Chondrocyte (in vitro differentiated cells): Measurements from ENCODE around the gene CARS1. TPM values are rescaled to one million over a fixed set of nuclear protein-coding genes. Genes with fewer than 3 reads are reported as not detected.
A peak's percentile ranks its signal among the peaks of the same experiment; 100 is the strongest.

Source experiments
- DNase-seq: peaks from one replicate; pipeline ENCODE4 v3.0.0; 2021; ENCODE audit warnings: mixed read lengths, low spot score
- H3K27ac Mint-ChIP-seq: one replicate; pipeline ENCODE4 v1.8.0; 2021; ENCODE audit warnings: mild to moderate bottlenecking, moderate library complexity, mixed read lengths; ENCODE audit not compliant: unreplicated experiment
- H3K27me3 Mint-ChIP-seq: 2 replicates; pipeline ENCODE4 v1.8.0; 2021; ENCODE audit warnings: low read depth, mixed read lengths
- H3K36me3 Mint-ChIP-seq: 2 replicates; pipeline ENCODE4 v1.8.0; 2021; ENCODE audit warnings: low read depth, mixed read lengths
- H3K4me1 Mint-ChIP-seq: 2 replicates; pipeline ENCODE4 v1.8.0; 2021; ENCODE audit warnings: low read depth, mild to moderate bottlenecking, mixed read lengths
- H3K4me3 Mint-ChIP-seq: one replicate; pipeline ENCODE4 v1.8.0; 2021; ENCODE audit warnings: mild to moderate bottlenecking, moderate library complexity, mixed read lengths; ENCODE audit not compliant: unreplicated experiment
- H3K9me3 Mint-ChIP-seq: 2 replicates; pipeline ENCODE4 v1.8.0; 2021; ENCODE audit warnings: low read depth, mixed read lengths
- total RNA-seq: library from RNA; stranded (reverse); gene quantifications from 3 replicates; pipeline ENCODE4 v1.2.1, GENCODE V29; 2021
- TF ChIP-seq, protein P1 (sequence below): fragments of 200-600 bp; sonication (generic); IDR thresholded peaks from 2 replicates; pipeline ENCODE4 v1.5.0; 2021; ENCODE audit warnings: antibody characterized with exemption, mild to moderate bottlenecking, moderate library complexity

Gene CARS1
- total RNA-seq, 1 donor from 2014 or later: 106 TPM

DNA sequence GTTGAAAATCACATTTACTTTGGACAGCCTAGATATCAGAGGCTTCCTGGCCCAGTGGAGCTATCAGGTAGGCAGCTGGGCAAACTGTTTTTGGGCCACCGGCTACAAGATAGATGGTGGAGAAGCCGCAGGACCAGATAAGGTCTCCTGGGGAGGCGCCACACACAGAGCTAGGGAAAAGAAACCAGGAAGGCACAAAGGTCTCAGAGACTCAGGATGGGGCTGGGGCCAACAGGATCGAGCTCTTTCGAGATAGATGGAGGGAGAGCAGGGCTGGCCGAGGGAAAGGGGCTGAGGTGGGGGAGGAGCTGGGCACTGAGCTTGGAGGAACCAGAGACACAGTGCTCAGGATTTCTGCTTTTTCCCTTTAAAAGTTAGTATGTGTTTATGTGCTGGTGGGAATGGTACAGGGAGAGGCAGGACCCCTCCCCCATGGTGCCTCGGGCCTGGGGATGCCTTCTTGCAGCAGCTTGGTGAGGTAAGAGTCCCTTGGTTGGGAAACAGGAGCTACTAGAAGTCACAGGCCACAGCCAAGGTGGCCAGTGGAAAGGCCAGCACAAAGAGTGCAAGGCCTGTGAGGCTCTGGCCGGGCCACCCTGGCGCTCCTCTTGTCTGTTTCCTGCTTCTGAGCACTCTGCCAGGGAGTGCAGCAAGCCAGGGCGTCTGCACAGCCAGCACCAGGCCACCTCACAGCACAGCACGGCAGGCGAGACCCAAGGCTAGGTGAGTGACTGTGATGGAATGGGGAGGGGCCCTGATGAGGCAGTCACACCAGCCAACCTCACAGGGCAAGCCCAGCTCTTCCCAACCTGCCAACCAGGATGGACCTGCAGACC, 53.6 kb downstream of the CARS1 start:
- Mint-ChIP-seq H3K4me3 (no peak overlapping the region), H3K36me3 (peaks cover 33% of the 10 kb centered on the region), H3K9me3 (no peaks in the 10 kb centered on the region), H3K4me1 (peaks cover 52% of the 10 kb centered on the region), H3K27me3 (no peaks in the 10 kb centered on the region), H3K27ac (no peak overlapping the region)
- DNase-seq: peak; percentile 75
- TF ChIP-seq, protein P1, sequence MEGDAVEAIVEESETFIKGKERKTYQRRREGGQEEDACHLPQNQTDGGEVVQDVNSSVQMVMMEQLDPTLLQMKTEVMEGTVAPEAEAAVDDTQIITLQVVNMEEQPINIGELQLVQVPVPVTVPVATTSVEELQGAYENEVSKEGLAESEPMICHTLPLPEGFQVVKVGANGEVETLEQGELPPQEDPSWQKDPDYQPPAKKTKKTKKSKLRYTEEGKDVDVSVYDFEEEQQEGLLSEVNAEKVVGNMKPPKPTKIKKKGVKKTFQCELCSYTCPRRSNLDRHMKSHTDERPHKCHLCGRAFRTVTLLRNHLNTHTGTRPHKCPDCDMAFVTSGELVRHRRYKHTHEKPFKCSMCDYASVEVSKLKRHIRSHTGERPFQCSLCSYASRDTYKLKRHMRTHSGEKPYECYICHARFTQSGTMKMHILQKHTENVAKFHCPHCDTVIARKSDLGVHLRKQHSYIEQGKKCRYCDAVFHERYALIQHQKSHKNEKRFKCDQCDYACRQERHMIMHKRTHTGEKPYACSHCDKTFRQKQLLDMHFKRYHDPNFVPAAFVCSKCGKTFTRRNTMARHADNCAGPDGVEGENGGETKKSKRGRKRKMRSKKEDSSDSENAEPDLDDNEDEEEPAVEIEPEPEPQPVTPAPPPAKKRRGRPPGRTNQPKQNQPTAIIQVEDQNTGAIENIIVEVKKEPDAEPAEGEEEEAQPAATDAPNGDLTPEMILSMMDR: no peak

- Mint-ChIP-seq H3K4me3 (no peak overlapping the region), H3K27ac (no peak overlapping the region), H3K27me3 (no peaks in the 10 kb centered on the region), H3K9me3 (no peaks in the 10 kb centered on the region), H3K4me1 (peaks cover 52% of the 10 kb centered on the region), H3K36me3 (peaks cover 33% of the 10 kb centered on the region)
- peak; percentile 78 for DNase-seq
- TF ChIP-seq, protein P1: no peak
Observed at GRCh38 chr11:3002871-3003270, 54.4 kb downstream of the CARS1 start.

DNA sequence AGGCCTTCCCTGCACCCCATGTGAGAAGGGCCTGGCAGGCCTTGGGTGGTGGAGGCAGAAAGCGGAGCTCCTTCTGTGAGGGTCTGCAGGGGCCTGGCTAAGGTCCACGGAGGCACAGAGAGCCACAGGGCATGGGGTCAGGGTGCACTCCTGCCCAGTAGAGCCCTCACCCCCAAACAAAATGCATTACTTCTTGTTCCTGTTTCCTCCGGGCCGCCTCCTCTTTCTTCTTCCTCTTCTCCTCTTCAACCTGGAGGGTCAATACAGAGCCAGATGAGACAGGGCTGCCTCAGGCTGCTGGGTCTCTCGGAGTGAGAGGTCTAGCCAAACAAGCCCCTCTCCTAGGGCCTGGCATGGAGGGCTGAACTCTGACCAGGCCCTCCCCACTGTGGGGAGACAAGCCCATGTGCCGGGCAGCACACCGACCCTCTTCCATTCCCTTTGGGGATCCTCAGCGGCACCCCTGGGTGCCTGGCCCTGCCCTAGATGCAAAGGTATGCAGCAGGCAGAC, 54.8 kb downstream of the CARS1 start:
- no peak overlapping the region for H3K4me3 Mint-ChIP-seq
- DNase-seq: peak; percentile 62
- H3K9me3 Mint-ChIP-seq: no peaks in the 10 kb centered on the region
- no peaks in the 10 kb centered on the region for H3K27me3 Mint-ChIP-seq
- TF ChIP-seq, protein P1: no peak
- H3K27ac Mint-ChIP-seq: no peak overlapping the region
- peaks cover 33% of the 10 kb centered on the region for H3K36me3 Mint-ChIP-seq
- peaks cover 52% of the 10 kb centered on the region for H3K4me1 Mint-ChIP-seq

GRCh38 chr11:3001496-3001895, 55.7 kb downstream of the CARS1 start:
- Mint-ChIP-seq H3K27ac (peak overlapping the region; percentile 83), H3K9me3 (no peaks in the 10 kb centered on the region)
- TF ChIP-seq, protein P1: no peak

GRCh38 chr11:3000032-3000961, 56.9 kb downstream of the CARS1 start:
- Mint-ChIP-seq H3K27me3 (no peaks in the 10 kb centered on the region), H3K27ac (peak overlapping the region; percentile 83), H3K36me3 (peaks cover 30% of the 10 kb centered on the region), H3K9me3 (no peaks in the 10 kb centered on the region), H3K4me1 (peaks cover 51% of the 10 kb centered on the region), H3K4me3 (no peak overlapping the region)
- DNase-seq: peak; percentile 95
- TF ChIP-seq, protein P1: no peak

More at GRCh38 chr11:3001496-3001895, 55.7 kb downstream of the CARS1 start:
- peaks cover 55% of the 10 kb centered on the region for H3K4me1 Mint-ChIP-seq
- no peaks in the 10 kb centered on the region for H3K27me3 Mint-ChIP-seq
- peaks cover 33% of the 10 kb centered on the region for H3K36me3 Mint-ChIP-seq
- no peak for DNase-seq
- no peak overlapping the region for H3K4me3 Mint-ChIP-seq
